ENCODE data around the gene CENPX. TPM values are rescaled to one million over a fixed set of nuclear protein-coding genes. Genes with fewer than 3 reads are reported as not detected.

Gene CENPX
- total and polyA plus RNA-seq, 2 donors (not counting 3 experiments of a cell fraction or from before 2014, with no cell fraction given): 56.2 to 67.2 TPM

DNA sequence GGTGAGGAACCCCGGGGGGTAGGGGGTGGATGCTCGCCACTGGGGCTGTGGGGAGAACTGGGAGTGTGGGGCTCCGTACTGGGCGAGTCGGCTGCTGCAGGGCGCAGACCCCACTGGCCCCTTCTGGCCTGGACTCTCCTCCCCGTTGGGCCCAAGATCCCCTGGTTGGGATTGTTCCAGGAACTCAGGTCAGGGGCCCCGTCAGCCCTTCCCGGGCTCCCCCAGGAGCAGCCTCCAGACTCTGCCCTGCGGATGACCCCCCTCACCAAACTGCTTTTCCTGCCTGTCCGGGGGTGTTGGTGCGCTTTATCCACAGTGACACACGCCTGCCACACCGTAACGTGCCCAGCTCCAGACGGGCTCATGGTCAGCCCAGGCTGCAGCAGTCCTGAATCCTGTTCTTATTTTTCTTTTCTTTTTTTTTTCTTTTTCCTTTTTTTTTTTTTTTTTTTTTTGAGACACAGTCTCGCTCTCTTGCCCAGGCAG, 21.1 kb downstream of the CENPX start:
- no peak overlapping the region for H3K4me3 ChIP-seq (replicated peaks in 1 of 3; ENCODE audit: insufficient read depth in 1 of 3, low read depth in 1 of 3, low read length in 3 of 3)
- dilution Hi-C loops (cut with MboI; ENCODE audit: extremely low pct_ligation_motif_present, low sequenced_read_pairs): no loop called here
- H3K27me3 ChIP-seq (ENCODE audit: control insufficient read depth in 2 of 2, insufficient read depth in 2 of 2, low read length in 2 of 2): no peaks in the 10 kb centered on the region
- H2AFZ ChIP-seq (ENCODE audit: low read depth, low read length): no peak overlapping the region
- no peaks in the 10 kb centered on the region for H4K20me1 ChIP-seq (replicated peaks; ENCODE audit: control insufficient read depth, extremely low read depth, insufficient read depth, low read length)
- peaks cover 13% of the 10 kb centered on the region for H3K4me1 ChIP-seq (ENCODE audit: control insufficient read depth, extremely low read depth, insufficient read depth, low read length)
- no peak overlapping the region for H3K4me2 ChIP-seq (ENCODE audit: insufficient read depth, low read length)
- DNase-seq (ENCODE audit: low read depth, low spot score): no peak
- ChIA-PET CTCF (no interaction called here), POLR2A (no interaction called here)
- intact Hi-C loops (cut with micrococcal nuclease): loop anchor here (5.0 kb wide), 1 partner anchor 74 kb away; the partner anchor contains the start of gene MAFG
- H3K36me3 ChIP-seq (ENCODE audit: control insufficient read depth in 2 of 2, extremely low read depth in 1 of 2, insufficient read depth in 2 of 2, low read length in 2 of 2): no peaks in the 10 kb centered on the region
- no peak overlapping the region for H3K27ac ChIP-seq (ENCODE audit: insufficient read depth, low read depth, low read length)
- no peaks in the 10 kb centered on the region for H3K79me2 ChIP-seq (ENCODE audit: control insufficient read depth, insufficient read depth, low read length)
- H3K9me1 ChIP-seq (replicated peaks; ENCODE audit: control insufficient read depth, extremely low read depth, insufficient read depth, low read length): no peaks in the 10 kb centered on the region
- H3K9me3 ChIP-seq (replicated peaks; ENCODE audit: control insufficient read depth, insufficient read depth, low read length): no peaks in the 10 kb centered on the region
- no peak for FAIRE-seq
- H3K9ac ChIP-seq (replicated peaks; ENCODE audit: extremely low read depth, insufficient read depth, low read length): no peak overlapping the region
- no peak for TF ChIP-seq MYC (IDR thresholded peaks at IDR 0.05; ENCODE audit: low read depth, low read length)
- no peak for TF ChIP-seq POLR2A (IDR thresholded peaks at IDR 0.05; ENCODE audit: low read depth, low read length)
- TF ChIP-seq EZH2 (IDR thresholded peaks at IDR 0.05; ENCODE audit: borderline replicate concordance, low read depth, low read length, severe bottlenecking): no peak
- TF ChIP-seq JUN (IDR thresholded peaks at IDR 0.05; ENCODE audit: borderline replicate concordance, insufficient read depth, insufficient read length, low read depth): no peak
- TF ChIP-seq, protein P1, sequence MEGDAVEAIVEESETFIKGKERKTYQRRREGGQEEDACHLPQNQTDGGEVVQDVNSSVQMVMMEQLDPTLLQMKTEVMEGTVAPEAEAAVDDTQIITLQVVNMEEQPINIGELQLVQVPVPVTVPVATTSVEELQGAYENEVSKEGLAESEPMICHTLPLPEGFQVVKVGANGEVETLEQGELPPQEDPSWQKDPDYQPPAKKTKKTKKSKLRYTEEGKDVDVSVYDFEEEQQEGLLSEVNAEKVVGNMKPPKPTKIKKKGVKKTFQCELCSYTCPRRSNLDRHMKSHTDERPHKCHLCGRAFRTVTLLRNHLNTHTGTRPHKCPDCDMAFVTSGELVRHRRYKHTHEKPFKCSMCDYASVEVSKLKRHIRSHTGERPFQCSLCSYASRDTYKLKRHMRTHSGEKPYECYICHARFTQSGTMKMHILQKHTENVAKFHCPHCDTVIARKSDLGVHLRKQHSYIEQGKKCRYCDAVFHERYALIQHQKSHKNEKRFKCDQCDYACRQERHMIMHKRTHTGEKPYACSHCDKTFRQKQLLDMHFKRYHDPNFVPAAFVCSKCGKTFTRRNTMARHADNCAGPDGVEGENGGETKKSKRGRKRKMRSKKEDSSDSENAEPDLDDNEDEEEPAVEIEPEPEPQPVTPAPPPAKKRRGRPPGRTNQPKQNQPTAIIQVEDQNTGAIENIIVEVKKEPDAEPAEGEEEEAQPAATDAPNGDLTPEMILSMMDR (IDR thresholded peaks at IDR 0.05; ENCODE audit: extremely low read depth in 1 of 2, insufficient read depth in 1 of 2, low read depth in 1 of 2, low read length in 2 of 2): no peak
- no peak for TF ChIP-seq POLR2AphosphoS5 (IDR thresholded peaks at IDR 0.05; ENCODE audit: insufficient read depth, low read depth, low read length)
- TF ChIP-seq, protein P2, sequence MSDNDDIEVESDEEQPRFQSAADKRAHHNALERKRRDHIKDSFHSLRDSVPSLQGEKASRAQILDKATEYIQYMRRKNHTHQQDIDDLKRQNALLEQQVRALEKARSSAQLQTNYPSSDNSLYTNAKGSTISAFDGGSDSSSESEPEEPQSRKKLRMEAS (IDR thresholded peaks at IDR 0.05; ENCODE audit: insufficient read depth, insufficient read length): no peak
- no peak for TF ChIP-seq GATA2 (IDR thresholded peaks at IDR 0.05; ENCODE audit: insufficient read depth, insufficient read length, low read depth, low read length)
- TF ChIP-seq FOS (IDR thresholded peaks at IDR 0.05; ENCODE audit: borderline replicate concordance, insufficient read depth, low read length): no peak
- BruUV-seq (replicated peaks): no TSS peak
